Neural cell (in vitro differentiated cells): ENCODE measurements around the gene KIF13A. TPM values are rescaled to one million over a fixed set of nuclear protein-coding genes. Genes with fewer than 3 reads are reported as not detected.

Experiments
- H2AFZ ChIP-seq: fragments of 200-600, 300-800 bp; sonication (generic), shearing (Covaris generic); 2 replicates; pipeline ENCODE4 v1.6.0; 2014; ENCODE audit warnings: low read depth, mild to moderate bottlenecking, antibody characterized with exemption, low read length, moderate library complexity
- H3F3A ChIP-seq: fragments of 200-600 bp; shearing (Covaris generic); 2 replicates; pipeline ENCODE4 v1.6.1; 2016; ENCODE audit warnings: mild to moderate bottlenecking, moderate library complexity, mixed read lengths, antibody characterized with exemption, low read length; ENCODE audit not compliant: insufficient read depth, poor library complexity, severe bottlenecking
- H3K27ac ChIP-seq: fragments of 200-600, 300-800 bp; sonication (generic), shearing (Covaris generic); 2 replicates; pipeline ENCODE4 v1.5.1; 2014; ENCODE audit warnings: mild to moderate bottlenecking, low read length, moderate library complexity
- H3K27me3 ChIP-seq: fragments of 300-800, 200-600 bp; sonication (generic), shearing (Covaris generic); 2 replicates; pipeline ENCODE4 v1.6.0; 2014; ENCODE audit warnings: mild to moderate bottlenecking, low read depth, low read length, moderate library complexity; ENCODE audit not compliant: insufficient read depth
- H3K36me3 ChIP-seq: fragments of 300-800, 200-600 bp; sonication (generic), shearing (Covaris generic); 2 replicates; pipeline ENCODE4 v1.5.1; 2014; ENCODE audit warnings: mild to moderate bottlenecking, antibody characterized with exemption, low read length, moderate library complexity; ENCODE audit not compliant: insufficient read depth
- H3K4me2 ChIP-seq: fragments of 300-800, 200-600 bp; sonication (generic), shearing (Covaris generic); 2 replicates; pipeline ENCODE4 v1.6.0; 2014; ENCODE audit warnings: mild to moderate bottlenecking, low read length
- H3K4me3 ChIP-seq: fragments of 300-800, 200-600 bp; sonication (generic), shearing (Covaris generic); 2 replicates; pipeline ENCODE4 v1.5.1; 2014; ENCODE audit warnings: mild to moderate bottlenecking, low read length, moderate library complexity
- H3K79me2 ChIP-seq: fragments of 200-600 bp; shearing (Covaris generic); replicated peaks from 2 replicates; pipeline ENCODE4 v1.6.0; 2014; ENCODE audit warnings: mild to moderate bottlenecking, low read length, moderate library complexity; ENCODE audit not compliant: insufficient read depth
- H3K9ac ChIP-seq: fragments of 300-800, 200-600 bp; sonication (generic), shearing (Covaris generic); 2 replicates; pipeline ENCODE4 v1.6.1; 2016; ENCODE audit warnings: mild to moderate bottlenecking, low read length, mixed read lengths
- H3K9me2 ChIP-seq: fragments of 200-600 bp; shearing (Covaris generic); 2 replicates; pipeline ENCODE4 v1.6.1; 2016; ENCODE audit warnings: mild to moderate bottlenecking, low read length, mixed read lengths; ENCODE audit not compliant: insufficient read depth
- H3K9me3 ChIP-seq: fragments of 200-600, 300-800 bp; sonication (generic), shearing (Covaris generic); 2 replicates; pipeline ENCODE4 v1.6.1; 2016; ENCODE audit warnings: mild to moderate bottlenecking, mixed run types, low read length, moderate library complexity, mixed read lengths
- H4K20me1 ChIP-seq: fragments of 200-600 bp; shearing (Covaris generic); 2 replicates; pipeline ENCODE4 v1.6.1; 2016; ENCODE audit warnings: mild to moderate bottlenecking, mixed run types; ENCODE audit not compliant: insufficient read depth
- EP300 ChIP-seq: fragments of 450-650 bp; conservative IDR thresholded peaks from 2 replicates; pipeline ENCODE4 v1.6.1; 2014; ENCODE audit warnings: antibody characterized with exemption, mild to moderate bottlenecking, moderate library complexity; ENCODE audit not compliant: poor library complexity, severe bottlenecking
- EZH2 ChIP-seq: fragments of 200-600, 300-800 bp; shearing (Covaris generic), sonication (generic); IDR thresholded peaks from 2 replicates; pipeline ENCODE4 v1.6.1; 2014; ENCODE audit warnings: antibody characterized with exemption, low read length, borderline replicate concordance, mild to moderate bottlenecking; ENCODE audit not compliant: insufficient read depth, poor library complexity, severe bottlenecking
- MXI1 ChIP-seq: fragments of 450-650 bp; conservative IDR thresholded peaks from 2 replicates; pipeline ENCODE4 v1.6.1; 2014; ENCODE audit warnings: antibody characterized with exemption, mild to moderate bottlenecking; ENCODE audit not compliant: poor library complexity, severe bottlenecking
- POLR2AphosphoS5 ChIP-seq: IDR thresholded peaks from 2 replicates; pipeline ENCODE4 v1.6.1; 2012
- RAD21 ChIP-seq: fragments of 450-650 bp; conservative IDR thresholded peaks from 2 replicates; pipeline ENCODE4 v1.6.1; 2014; ENCODE audit warnings: antibody characterized with exemption, mild to moderate bottlenecking, moderate library complexity
- SMC3 ChIP-seq: fragments of 450-650 bp; conservative IDR thresholded peaks from 2 replicates; pipeline ENCODE4 v1.6.1; 2014; ENCODE audit warnings: antibody characterized with exemption, mild to moderate bottlenecking, moderate library complexity; ENCODE audit not compliant: poor library complexity
- TAF1 ChIP-seq: IDR thresholded peaks from 2 replicates; pipeline ENCODE4 v1.6.1; 2012; ENCODE audit warnings: low read depth
- polyA plus RNA-seq: library from polyadenylated mRNA; depleted of rRNA; stranded (reverse); fragments of >200 nt; gene quantifications from 2 replicates; pipeline ENCODE4 v1.2.3, GENCODE V29; 2014
- TF ChIP-seq, protein P1 (sequence below): fragments of 450-650 bp; IDR thresholded peaks from 2 replicates; pipeline ENCODE4 v1.5.1; 2014; ENCODE audit warnings: antibody characterized with exemption, mild to moderate bottlenecking, moderate library complexity; ENCODE audit not compliant: poor library complexity, severe bottlenecking
- TF ChIP-seq, protein P2 (sequence below): IDR thresholded peaks from 2 replicates; pipeline ENCODE4 v1.6.1; 2012; ENCODE audit warnings: borderline replicate concordance

Gene KIF13A
- polyA plus RNA-seq, 1 donor from 2014 or later, result 9.4 TPM

- H3K27me3 ChIP-seq, result no peaks in the 10 kb centered on the region
- H3F3A ChIP-seq, result no peaks in the 10 kb centered on the region
- H3K27ac ChIP-seq, result no peak overlapping the region
- no peak overlapping the region for H3K9ac ChIP-seq
- no peak overlapping the region for H2AFZ ChIP-seq
- H4K20me1 ChIP-seq, result no peaks in the 10 kb centered on the region
- no peaks in the 10 kb centered on the region for H3K9me2 ChIP-seq
- H3K79me2 ChIP-seq, result no peaks in the 10 kb centered on the region
- H3K4me2 ChIP-seq, result no peak overlapping the region
- H3K9me3 ChIP-seq, result no peaks in the 10 kb centered on the region
- TF ChIP-seq TAF1 (no peak), SMC3 (no peak), POLR2AphosphoS5 (no peak), EP300 (no peak), RAD21 (no peak), MXI1 (no peak), EZH2 (no peak)
- TF ChIP-seq, protein P1, sequence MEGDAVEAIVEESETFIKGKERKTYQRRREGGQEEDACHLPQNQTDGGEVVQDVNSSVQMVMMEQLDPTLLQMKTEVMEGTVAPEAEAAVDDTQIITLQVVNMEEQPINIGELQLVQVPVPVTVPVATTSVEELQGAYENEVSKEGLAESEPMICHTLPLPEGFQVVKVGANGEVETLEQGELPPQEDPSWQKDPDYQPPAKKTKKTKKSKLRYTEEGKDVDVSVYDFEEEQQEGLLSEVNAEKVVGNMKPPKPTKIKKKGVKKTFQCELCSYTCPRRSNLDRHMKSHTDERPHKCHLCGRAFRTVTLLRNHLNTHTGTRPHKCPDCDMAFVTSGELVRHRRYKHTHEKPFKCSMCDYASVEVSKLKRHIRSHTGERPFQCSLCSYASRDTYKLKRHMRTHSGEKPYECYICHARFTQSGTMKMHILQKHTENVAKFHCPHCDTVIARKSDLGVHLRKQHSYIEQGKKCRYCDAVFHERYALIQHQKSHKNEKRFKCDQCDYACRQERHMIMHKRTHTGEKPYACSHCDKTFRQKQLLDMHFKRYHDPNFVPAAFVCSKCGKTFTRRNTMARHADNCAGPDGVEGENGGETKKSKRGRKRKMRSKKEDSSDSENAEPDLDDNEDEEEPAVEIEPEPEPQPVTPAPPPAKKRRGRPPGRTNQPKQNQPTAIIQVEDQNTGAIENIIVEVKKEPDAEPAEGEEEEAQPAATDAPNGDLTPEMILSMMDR, result no peak
- TF ChIP-seq, protein P2, sequence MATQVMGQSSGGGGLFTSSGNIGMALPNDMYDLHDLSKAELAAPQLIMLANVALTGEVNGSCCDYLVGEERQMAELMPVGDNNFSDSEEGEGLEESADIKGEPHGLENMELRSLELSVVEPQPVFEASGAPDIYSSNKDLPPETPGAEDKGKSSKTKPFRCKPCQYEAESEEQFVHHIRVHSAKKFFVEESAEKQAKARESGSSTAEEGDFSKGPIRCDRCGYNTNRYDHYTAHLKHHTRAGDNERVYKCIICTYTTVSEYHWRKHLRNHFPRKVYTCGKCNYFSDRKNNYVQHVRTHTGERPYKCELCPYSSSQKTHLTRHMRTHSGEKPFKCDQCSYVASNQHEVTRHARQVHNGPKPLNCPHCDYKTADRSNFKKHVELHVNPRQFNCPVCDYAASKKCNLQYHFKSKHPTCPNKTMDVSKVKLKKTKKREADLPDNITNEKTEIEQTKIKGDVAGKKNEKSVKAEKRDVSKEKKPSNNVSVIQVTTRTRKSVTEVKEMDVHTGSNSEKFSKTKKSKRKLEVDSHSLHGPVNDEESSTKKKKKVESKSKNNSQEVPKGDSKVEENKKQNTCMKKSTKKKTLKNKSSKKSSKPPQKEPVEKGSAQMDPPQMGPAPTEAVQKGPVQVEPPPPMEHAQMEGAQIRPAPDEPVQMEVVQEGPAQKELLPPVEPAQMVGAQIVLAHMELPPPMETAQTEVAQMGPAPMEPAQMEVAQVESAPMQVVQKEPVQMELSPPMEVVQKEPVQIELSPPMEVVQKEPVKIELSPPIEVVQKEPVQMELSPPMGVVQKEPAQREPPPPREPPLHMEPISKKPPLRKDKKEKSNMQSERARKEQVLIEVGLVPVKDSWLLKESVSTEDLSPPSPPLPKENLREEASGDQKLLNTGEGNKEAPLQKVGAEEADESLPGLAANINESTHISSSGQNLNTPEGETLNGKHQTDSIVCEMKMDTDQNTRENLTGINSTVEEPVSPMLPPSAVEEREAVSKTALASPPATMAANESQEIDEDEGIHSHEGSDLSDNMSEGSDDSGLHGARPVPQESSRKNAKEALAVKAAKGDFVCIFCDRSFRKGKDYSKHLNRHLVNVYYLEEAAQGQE, result no peak
- no peak overlapping the region for H3K4me3 ChIP-seq
- no peaks in the 10 kb centered on the region for H3K36me3 ChIP-seq
Observed at GRCh38 chr6:17768881-17769280, 218.6 kb downstream of the KIF13A start.

DNA sequence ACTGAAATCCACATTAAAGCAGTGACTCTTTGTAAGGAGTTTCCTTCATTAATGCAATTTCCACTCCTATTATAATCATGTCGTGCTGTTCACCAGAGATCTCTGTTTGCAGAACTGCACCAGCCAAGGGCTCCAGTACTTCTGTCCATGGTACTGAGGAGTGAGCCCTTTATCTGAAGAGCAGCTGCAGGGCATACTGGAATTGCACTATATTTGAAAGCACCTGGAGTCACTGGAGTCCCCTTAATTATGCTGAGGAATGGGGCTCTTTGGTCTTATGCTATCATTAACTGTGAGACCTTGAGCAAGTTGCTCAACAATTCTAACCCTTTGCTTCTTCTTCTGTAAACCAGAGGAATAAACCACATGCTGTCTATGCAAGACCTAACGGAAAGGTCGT lies 219.0 kb downstream of the KIF13A start:
- no peaks in the 10 kb centered on the region for H3K9me3 ChIP-seq
- no peaks in the 10 kb centered on the region for H3F3A ChIP-seq
- no peaks in the 10 kb centered on the region for H4K20me1 ChIP-seq
- no peak overlapping the region for H2AFZ ChIP-seq
- H3K36me3 ChIP-seq, result no peaks in the 10 kb centered on the region
- H3K4me3 ChIP-seq, result no peak overlapping the region
- TF ChIP-seq SMC3 (no peak), RAD21 (no peak), EP300 (no peak)
- no peak overlapping the region for H3K4me2 ChIP-seq
- H3K79me2 ChIP-seq, result no peaks in the 10 kb centered on the region
- no peak overlapping the region for H3K9ac ChIP-seq
- no peaks in the 10 kb centered on the region for H3K9me2 ChIP-seq
- no peak overlapping the region for H3K27ac ChIP-seq
- no peaks in the 10 kb centered on the region for H3K27me3 ChIP-seq

- no peak overlapping the region for H3K9ac ChIP-seq
- H3K4me2 ChIP-seq, result no peak overlapping the region
- H2AFZ ChIP-seq, result no peak overlapping the region
- no peaks in the 10 kb centered on the region for H4K20me1 ChIP-seq
- no peaks in the 10 kb centered on the region for H3K9me3 ChIP-seq
- H3K27ac ChIP-seq, result no peak overlapping the region
- H3K79me2 ChIP-seq, result no peaks in the 10 kb centered on the region
- H3K36me3 ChIP-seq, result no peaks in the 10 kb centered on the region
- H3K27me3 ChIP-seq, result no peaks in the 10 kb centered on the region
- H3K9me2 ChIP-seq, result no peaks in the 10 kb centered on the region
- no peaks in the 10 kb centered on the region for H3F3A ChIP-seq
- TF ChIP-seq, protein P2, result no peak
- TF ChIP-seq TAF1, result no peak
- TF ChIP-seq, protein P1, result no peak
- H3K4me3 ChIP-seq, result no peak overlapping the region
Observed at GRCh38 chr6:17762651-17763050, 224.8 kb downstream of the KIF13A start.
